HG02870 (cell line): ENCODE data around the gene FAM53C.
"Not testable (repeated sequence)": the region's sequence is repeated elsewhere in the genome, so short reads cannot be mapped to it uniquely, and the experiment has no call there.

Experiments
- ATAC-seq: cut with Tn5 transposase; IDR thresholded peaks from one replicate; pipeline ENCODE4 v1.9.1; 2021; ENCODE audit warnings: mild to moderate bottlenecking, moderate library complexity; ENCODE audit not compliant: unreplicated experiment

FAM53C gene

GRCh38 chr5:138389332-138389731, 51.3 kb downstream of the FAM53C start:
- no peak for ATAC-seq

DNA sequence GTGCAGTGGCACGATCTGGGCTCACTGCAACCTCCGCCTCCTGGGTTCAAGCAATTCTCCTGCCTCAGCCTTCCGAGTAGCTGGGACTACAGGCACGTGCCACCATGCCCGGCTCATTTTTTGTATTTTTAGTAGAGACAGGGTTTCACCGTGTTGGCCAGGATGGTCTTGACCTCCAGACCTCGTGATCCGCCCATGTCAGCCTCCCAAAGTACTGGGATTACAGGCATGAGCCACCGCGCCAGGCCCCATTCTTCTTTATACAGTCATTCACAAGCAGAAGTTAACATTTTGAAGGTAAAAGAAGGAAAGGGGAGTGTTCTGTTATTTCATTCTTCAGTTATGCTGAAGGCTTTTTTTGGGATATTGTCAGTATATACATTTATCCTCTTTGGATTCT, 51.8 kb downstream of the FAM53C start:
- not testable (repeated sequence) for ATAC-seq

DNA sequence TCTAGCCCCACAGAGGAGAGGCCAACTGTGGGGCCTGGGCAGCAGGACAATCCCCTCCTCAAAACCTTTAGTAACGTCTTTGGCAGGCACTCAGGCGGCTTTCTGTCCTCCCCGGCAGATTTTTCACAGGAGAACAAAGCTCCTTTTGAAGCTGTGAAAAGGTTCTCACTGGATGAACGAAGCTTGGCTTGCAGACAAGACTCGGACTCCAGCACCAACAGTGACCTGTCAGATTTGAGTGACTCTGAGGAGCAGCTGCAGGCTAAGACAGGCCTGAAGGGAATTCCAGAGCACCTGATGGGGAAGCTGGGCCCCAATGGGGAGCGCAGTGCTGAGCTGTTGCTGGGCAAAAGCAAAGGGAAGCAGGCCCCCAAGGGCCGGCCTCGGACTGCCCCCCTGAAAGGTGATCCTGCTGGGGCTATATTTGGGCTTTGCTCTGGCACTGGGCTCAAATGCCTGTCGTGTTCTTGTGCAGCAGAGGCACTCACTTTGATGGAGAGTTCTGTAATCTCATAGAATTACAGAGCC, 53.9 kb downstream of the FAM53C start:
- ATAC-seq, result no peak
